Neural cell (in vitro differentiated cells): Measurements from ENCODE around the gene FBLN5. TPM values are rescaled to one million over a fixed set of nuclear protein-coding genes. Genes with fewer than 3 reads are reported as not detected.

Source experiments
- H2AFZ ChIP-seq: fragments of 200-600, 300-800 bp; sonication (generic), shearing (Covaris generic); 2 replicates; pipeline ENCODE4 v1.6.0; 2014; ENCODE audit warnings: low read depth, mild to moderate bottlenecking, antibody characterized with exemption, low read length, moderate library complexity
- H3F3A ChIP-seq: fragments of 200-600 bp; shearing (Covaris generic); 2 replicates; pipeline ENCODE4 v1.6.1; 2016; ENCODE audit warnings: mild to moderate bottlenecking, moderate library complexity, mixed read lengths, antibody characterized with exemption, low read length; ENCODE audit not compliant: insufficient read depth, poor library complexity, severe bottlenecking
- H3K27ac ChIP-seq: fragments of 200-600, 300-800 bp; sonication (generic), shearing (Covaris generic); 2 replicates; pipeline ENCODE4 v1.5.1; 2014; ENCODE audit warnings: mild to moderate bottlenecking, low read length, moderate library complexity
- H3K27me3 ChIP-seq: fragments of 300-800, 200-600 bp; sonication (generic), shearing (Covaris generic); 2 replicates; pipeline ENCODE4 v1.6.0; 2014; ENCODE audit warnings: mild to moderate bottlenecking, low read depth, low read length, moderate library complexity; ENCODE audit not compliant: insufficient read depth
- H3K36me3 ChIP-seq: fragments of 300-800, 200-600 bp; sonication (generic), shearing (Covaris generic); 2 replicates; pipeline ENCODE4 v1.5.1; 2014; ENCODE audit warnings: mild to moderate bottlenecking, antibody characterized with exemption, low read length, moderate library complexity; ENCODE audit not compliant: insufficient read depth
- H3K4me2 ChIP-seq: fragments of 300-800, 200-600 bp; sonication (generic), shearing (Covaris generic); 2 replicates; pipeline ENCODE4 v1.6.0; 2014; ENCODE audit warnings: mild to moderate bottlenecking, low read length
- H3K4me3 ChIP-seq: fragments of 300-800, 200-600 bp; sonication (generic), shearing (Covaris generic); 2 replicates; pipeline ENCODE4 v1.5.1; 2014; ENCODE audit warnings: mild to moderate bottlenecking, low read length, moderate library complexity
- H3K79me2 ChIP-seq: fragments of 200-600 bp; shearing (Covaris generic); replicated peaks from 2 replicates; pipeline ENCODE4 v1.6.0; 2014; ENCODE audit warnings: mild to moderate bottlenecking, low read length, moderate library complexity; ENCODE audit not compliant: insufficient read depth
- H3K9ac ChIP-seq: fragments of 300-800, 200-600 bp; sonication (generic), shearing (Covaris generic); 2 replicates; pipeline ENCODE4 v1.6.1; 2016; ENCODE audit warnings: mild to moderate bottlenecking, low read length, mixed read lengths
- H3K9me2 ChIP-seq: fragments of 200-600 bp; shearing (Covaris generic); 2 replicates; pipeline ENCODE4 v1.6.1; 2016; ENCODE audit warnings: mild to moderate bottlenecking, low read length, mixed read lengths; ENCODE audit not compliant: insufficient read depth
- H3K9me3 ChIP-seq: fragments of 200-600, 300-800 bp; sonication (generic), shearing (Covaris generic); 2 replicates; pipeline ENCODE4 v1.6.1; 2016; ENCODE audit warnings: mild to moderate bottlenecking, mixed run types, low read length, moderate library complexity, mixed read lengths
- H4K20me1 ChIP-seq: fragments of 200-600 bp; shearing (Covaris generic); 2 replicates; pipeline ENCODE4 v1.6.1; 2016; ENCODE audit warnings: mild to moderate bottlenecking, mixed run types; ENCODE audit not compliant: insufficient read depth
- EP300 ChIP-seq: fragments of 450-650 bp; conservative IDR thresholded peaks from 2 replicates; pipeline ENCODE4 v1.6.1; 2014; ENCODE audit warnings: antibody characterized with exemption, mild to moderate bottlenecking, moderate library complexity; ENCODE audit not compliant: poor library complexity, severe bottlenecking
- EZH2 ChIP-seq: fragments of 200-600, 300-800 bp; shearing (Covaris generic), sonication (generic); IDR thresholded peaks from 2 replicates; pipeline ENCODE4 v1.6.1; 2014; ENCODE audit warnings: antibody characterized with exemption, low read length, borderline replicate concordance, mild to moderate bottlenecking; ENCODE audit not compliant: insufficient read depth, poor library complexity, severe bottlenecking
- MXI1 ChIP-seq: fragments of 450-650 bp; conservative IDR thresholded peaks from 2 replicates; pipeline ENCODE4 v1.6.1; 2014; ENCODE audit warnings: antibody characterized with exemption, mild to moderate bottlenecking; ENCODE audit not compliant: poor library complexity, severe bottlenecking
- POLR2AphosphoS5 ChIP-seq: IDR thresholded peaks from 2 replicates; pipeline ENCODE4 v1.6.1; 2012
- RAD21 ChIP-seq: fragments of 450-650 bp; conservative IDR thresholded peaks from 2 replicates; pipeline ENCODE4 v1.6.1; 2014; ENCODE audit warnings: antibody characterized with exemption, mild to moderate bottlenecking, moderate library complexity
- REST ChIP-seq: IDR thresholded peaks from 2 replicates; pipeline ENCODE4 v1.6.1; 2012; ENCODE audit warnings: borderline replicate concordance
- SMC3 ChIP-seq: fragments of 450-650 bp; conservative IDR thresholded peaks from 2 replicates; pipeline ENCODE4 v1.6.1; 2014; ENCODE audit warnings: antibody characterized with exemption, mild to moderate bottlenecking, moderate library complexity; ENCODE audit not compliant: poor library complexity
- TAF1 ChIP-seq: IDR thresholded peaks from 2 replicates; pipeline ENCODE4 v1.6.1; 2012; ENCODE audit warnings: low read depth
- polyA plus RNA-seq: library from polyadenylated mRNA; depleted of rRNA; stranded (reverse); fragments of >200 nt; gene quantifications from 2 replicates; pipeline ENCODE4 v1.2.3, GENCODE V29; 2014
- TF ChIP-seq, protein P1 (sequence below): fragments of 450-650 bp; IDR thresholded peaks from 2 replicates; pipeline ENCODE4 v1.5.1; 2014; ENCODE audit warnings: antibody characterized with exemption, mild to moderate bottlenecking, moderate library complexity; ENCODE audit not compliant: poor library complexity, severe bottlenecking

Gene FBLN5
- polyA plus RNA-seq, 1 donor from 2014 or later: 1.5 TPM

DNA sequence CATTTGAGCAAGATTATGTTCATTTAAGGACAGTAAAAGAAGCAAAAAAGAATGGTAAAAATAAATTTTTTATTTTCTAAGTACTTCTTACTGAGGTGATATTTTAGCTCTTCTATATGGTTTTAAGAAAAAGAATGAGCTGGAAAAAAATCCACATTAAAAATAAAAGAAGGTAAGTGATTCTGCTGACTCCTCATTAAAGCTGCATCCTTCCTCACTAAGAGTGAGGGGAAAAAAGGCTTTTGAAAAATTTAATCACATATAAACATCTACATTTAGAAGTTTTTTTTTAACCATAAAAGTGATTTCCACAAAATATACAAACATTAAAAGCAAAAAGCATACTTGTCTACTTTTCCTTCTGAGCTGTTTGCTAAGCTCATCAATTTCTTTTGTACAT, 28.3 kb upstream of the FBLN5 start:
- H2AFZ ChIP-seq: no peak overlapping the region
- H3K27ac ChIP-seq: no peak overlapping the region
- H4K20me1 ChIP-seq: no peaks in the 10 kb centered on the region
- H3K9ac ChIP-seq: no peak overlapping the region
- no peak for TF ChIP-seq REST
- TF ChIP-seq POLR2AphosphoS5: no peak
- TF ChIP-seq, protein P1, sequence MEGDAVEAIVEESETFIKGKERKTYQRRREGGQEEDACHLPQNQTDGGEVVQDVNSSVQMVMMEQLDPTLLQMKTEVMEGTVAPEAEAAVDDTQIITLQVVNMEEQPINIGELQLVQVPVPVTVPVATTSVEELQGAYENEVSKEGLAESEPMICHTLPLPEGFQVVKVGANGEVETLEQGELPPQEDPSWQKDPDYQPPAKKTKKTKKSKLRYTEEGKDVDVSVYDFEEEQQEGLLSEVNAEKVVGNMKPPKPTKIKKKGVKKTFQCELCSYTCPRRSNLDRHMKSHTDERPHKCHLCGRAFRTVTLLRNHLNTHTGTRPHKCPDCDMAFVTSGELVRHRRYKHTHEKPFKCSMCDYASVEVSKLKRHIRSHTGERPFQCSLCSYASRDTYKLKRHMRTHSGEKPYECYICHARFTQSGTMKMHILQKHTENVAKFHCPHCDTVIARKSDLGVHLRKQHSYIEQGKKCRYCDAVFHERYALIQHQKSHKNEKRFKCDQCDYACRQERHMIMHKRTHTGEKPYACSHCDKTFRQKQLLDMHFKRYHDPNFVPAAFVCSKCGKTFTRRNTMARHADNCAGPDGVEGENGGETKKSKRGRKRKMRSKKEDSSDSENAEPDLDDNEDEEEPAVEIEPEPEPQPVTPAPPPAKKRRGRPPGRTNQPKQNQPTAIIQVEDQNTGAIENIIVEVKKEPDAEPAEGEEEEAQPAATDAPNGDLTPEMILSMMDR: no peak
- no peak for TF ChIP-seq TAF1
- TF ChIP-seq RAD21: no peak
- TF ChIP-seq EP300: no peak
- no peak for TF ChIP-seq EZH2
- TF ChIP-seq SMC3: no peak
- TF ChIP-seq MXI1: no peak
- H3K9me2 ChIP-seq: no peaks in the 10 kb centered on the region
- H3K27me3 ChIP-seq: no peaks in the 10 kb centered on the region
- no peaks in the 10 kb centered on the region for H3K9me3 ChIP-seq
- H3K4me2 ChIP-seq: no peak overlapping the region
- H3K4me3 ChIP-seq: no peak overlapping the region
- no peaks in the 10 kb centered on the region for H3K79me2 ChIP-seq
- H3F3A ChIP-seq: no peaks in the 10 kb centered on the region
- peaks cover 3% of the 10 kb centered on the region for H3K36me3 ChIP-seq

GRCh38 chr14:91971188-91971778, 23.8 kb upstream of the FBLN5 start:
- Histone ChIP-seq H3K4me3 (no peak overlapping the region), H3K27ac (no peak overlapping the region), H3K4me2 (no peak overlapping the region), H3K36me3 (peaks cover 3% of the 10 kb centered on the region), H2AFZ (no peak overlapping the region), H3K9me3 (no peaks in the 10 kb centered on the region), H4K20me1 (no peaks in the 10 kb centered on the region), H3K9me2 (no peaks in the 10 kb centered on the region), H3F3A (no peaks in the 10 kb centered on the region), H3K27me3 (no peaks in the 10 kb centered on the region), H3K79me2 (no peaks in the 10 kb centered on the region), H3K9ac (no peak overlapping the region)
- TF ChIP-seq POLR2AphosphoS5 (no peak), EP300 (no peak), EZH2 (no peak), SMC3 (no peak), TAF1 (no peak), MXI1 (no peak), REST (no peak), RAD21 (no peak)
- TF ChIP-seq, protein P1: no peak
